ENCODE data around the gene STK4. TPM values are rescaled to one million over a fixed set of nuclear protein-coding genes. Genes with fewer than 3 reads are reported as not detected.

The STK4 gene
- polyA plus RNA-seq, 1 donor from 2014 or later: 14.0 TPM

GRCh38 chr20:44965651-44966029 is 672 bp upstream of the STK4 start:
- peak overlapping the region; percentile 69 for H3K27ac ChIP-seq (ENCODE audit: low read length)
- H2AFZ ChIP-seq (ENCODE audit: low read depth, low read length): peak overlapping the region; percentile 90

GRCh38 chr20:44967207-44967807 is 995 bp downstream of the STK4 start:
- Histone ChIP-seq H3K4me2 (ENCODE audit: low read length) (peak overlapping the region; percentile 74), H3K9me3 (ENCODE audit: low read length) (no peaks in the 10 kb centered on the region), H3K27ac (ENCODE audit: low read length) (no peak overlapping the region), H3K4me3 (ENCODE audit: low read length) (peak overlapping the region; percentile 85), H2AFZ (ENCODE audit: low read depth, low read length) (no peak overlapping the region), H3K79me2 (replicated peaks; ENCODE audit: insufficient read depth, low read length) (peaks cover 32% of the 10 kb centered on the region), H3K9me2 (ENCODE audit: insufficient read depth, low read length) (no peaks in the 10 kb centered on the region), H3K9ac (ENCODE audit: low read length) (peak overlapping the region; percentile 80), H3K36me3 (ENCODE audit: insufficient read depth, low read length) (no peaks in the 10 kb centered on the region), H4K20me1 (ENCODE audit: insufficient read depth) (no peaks in the 10 kb centered on the region), H3F3A (ENCODE audit: insufficient read depth, low read length, poor library complexity, severe bottlenecking) (no peaks in the 10 kb centered on the region), H3K27me3 (ENCODE audit: insufficient read depth, low read depth, low read length) (no peaks in the 10 kb centered on the region)
- no peak for TF ChIP-seq POLR2AphosphoS5 (IDR thresholded peaks at IDR 0.05)
- TF ChIP-seq EP300 (conservative IDR thresholded peaks at IDR 0.05; ENCODE audit: poor library complexity, severe bottlenecking): no peak
- no peak for TF ChIP-seq SMC3 (conservative IDR thresholded peaks at IDR 0.05; ENCODE audit: poor library complexity)
- TF ChIP-seq MXI1 (conservative IDR thresholded peaks at IDR 0.05; ENCODE audit: poor library complexity, severe bottlenecking): no peak

More at GRCh38 chr20:44965651-44966029, 672 bp upstream of the STK4 start:
- H3K9me3 ChIP-seq (ENCODE audit: low read length): no peaks in the 10 kb centered on the region
- no peaks in the 10 kb centered on the region for H3F3A ChIP-seq (ENCODE audit: insufficient read depth, low read length, poor library complexity, severe bottlenecking)
- peaks cover 30% of the 10 kb centered on the region for H3K79me2 ChIP-seq (replicated peaks; ENCODE audit: insufficient read depth, low read length)
- H3K4me2 ChIP-seq (ENCODE audit: low read length): peak overlapping the region; percentile 68
- no peaks in the 10 kb centered on the region for H4K20me1 ChIP-seq (ENCODE audit: insufficient read depth)
- H3K9ac ChIP-seq (ENCODE audit: low read length): peak overlapping the region; percentile 80
- H3K27me3 ChIP-seq (ENCODE audit: insufficient read depth, low read depth, low read length): no peaks in the 10 kb centered on the region
- TF ChIP-seq SMC3 (conservative IDR thresholded peaks at IDR 0.05; ENCODE audit: poor library complexity) (no peak), RAD21 (conservative IDR thresholded peaks at IDR 0.05) (no peak), CTCF (IDR thresholded peaks at IDR 0.05; ENCODE audit: poor library complexity, severe bottlenecking) (no peak), REST (IDR thresholded peaks at IDR 0.05; ENCODE audit: borderline replicate concordance) (no peak), EP300 (conservative IDR thresholded peaks at IDR 0.05; ENCODE audit: poor library complexity, severe bottlenecking) (no peak), EZH2 (IDR thresholded peaks at IDR 0.05; ENCODE audit: borderline replicate concordance, insufficient read depth, low read length, poor library complexity, severe bottlenecking) (no peak), POLR2AphosphoS5 (IDR thresholded peaks at IDR 0.05) (no peak), MXI1 (conservative IDR thresholded peaks at IDR 0.05; ENCODE audit: poor library complexity, severe bottlenecking) (no peak), TAF1 (IDR thresholded peaks at IDR 0.05; ENCODE audit: low read depth) (no peak)
- H3K36me3 ChIP-seq (ENCODE audit: insufficient read depth, low read length): no peaks in the 10 kb centered on the region
- H3K9me2 ChIP-seq (ENCODE audit: insufficient read depth, low read length): no peaks in the 10 kb centered on the region
- peak overlapping the region; percentile 85 for H3K4me3 ChIP-seq (ENCODE audit: low read length)
